Thyroid gland (tissue), 4 donors: ENCODE measurements around the gene LIN52. TPM values are rescaled to one million over a fixed set of nuclear protein-coding genes. Genes with fewer than 3 reads are reported as not detected.

ENCODE experiments used
- DNase-seq, 2 donors: peaks; one replicate each; pipeline ENCODE4 v3.0.0-alpha.2; 2019
- H3K27ac ChIP-seq, 3 donors: fragments of 200-600 bp; sonication (generic); 1 replicate in 2 of 3; 2 replicates in 1 of 3; pipeline ENCODE4 v1.5.1; 2016 to 2019; ENCODE audit warnings: mild to moderate bottlenecking in 1 of 3, moderate library complexity in 1 of 3
- H3K27me3 ChIP-seq: fragments of 200-600 bp; sonication (generic); one replicate; pipeline ENCODE4 v1.5.1; 2019
- H3K36me3 ChIP-seq, 2 donors: fragments of 200-600 bp; sonication (generic); one replicate each; pipeline ENCODE4 v1.5.1; 2016 to 2019
- H3K4me1 ChIP-seq, 2 donors: fragments of 200-600 bp; sonication (generic); one replicate each; pipeline ENCODE4 v1.5.1; 2017 to 2019
- H3K4me3 ChIP-seq, 3 donors: fragments of 200-600 bp; sonication (generic); replicated peaks in 1 of 3; 1 replicate in 2 of 3; 2 replicates in 1 of 3; pipeline ENCODE4 v1.5.1; 2016; ENCODE audit warnings: mild to moderate bottlenecking in 1 of 3
- H3K9me3 ChIP-seq: fragments of 200-600 bp; sonication (generic); one replicate; pipeline ENCODE4 v1.5.1; 2017
- CTCF ChIP-seq, 6 experiments: fragments of 200-600 bp in 3 of 6; fragments of 450-650 bp in 3 of 6; sonication (generic) in 3 of 6; IDR thresholded peaks; one replicate each; pipeline ENCODE4 v1.5.1; 2016 to 2019; ENCODE audit warnings: antibody characterized with exemption in 6 of 6, mild to moderate bottlenecking in 2 of 6, inconsistent platforms in 1 of 6, moderate library complexity in 1 of 6
- POLR2A ChIP-seq, 2 donors: fragments of 450-650 bp; IDR thresholded peaks; one replicate each; pipeline ENCODE4 v1.6.1; 2017; ENCODE audit warnings: antibody characterized with exemption in 2 of 2, mild to moderate bottlenecking in 2 of 2, moderate library complexity in 1 of 2
- WGBS, 2 donors: methylation state at CpG; one replicate each; pipeline ENCODE4 v1.1.5; 2017; 5-methylcytosine and 5-hydroxymethylcytosine counted together
- intact Hi-C: fragments of 100-400 bp; cut with DNase I; formaldehyde crosslinking; loops from one replicate; pipeline ENCODE4 v1.15.1; 2023
- total RNA-seq, 4 donors: library from RNA; depleted of rRNA; stranded (reverse); fragments of >200 nt; gene quantifications; one replicate each; pipeline ENCODE4 v1.2.3, GENCODE V29; 2016

LIN52 gene
- total RNA-seq, 4 donors from 2014 or later, result 5.8 to 12.7 (median 8.1) TPM

- TF ChIP-seq CTCF (IDR thresholded peaks at IDR 0.05) (no peak), POLR2A (IDR thresholded peaks at IDR 0.05) (no peak)
- WGBS, 2 donors, result 66 to 67% methylated on average over 8 of the region's 8 CpGs
- H3K4me1 ChIP-seq, result no peaks in the 10 kb centered on the region
Observed at GRCh38 chr14:74208642-74209041, 123.9 kb downstream of the LIN52 start.

GRCh38 chr14:74211945-74212580, 127.3 kb downstream of the LIN52 start:
- DNase-seq, result no peak
- TF ChIP-seq CTCF (IDR thresholded peaks at IDR 0.05), result no peak
- intact Hi-C loops, result no loop called here
- no peak overlapping the region for H3K4me3 ChIP-seq
- no peak overlapping the region for H3K27ac ChIP-seq
- H3K9me3 ChIP-seq, result no peaks in the 10 kb centered on the region
- no peaks in the 10 kb centered on the region for H3K27me3 ChIP-seq
- H3K36me3 ChIP-seq, result no peaks in the 10 kb centered on the region
- 82 to 86% methylated on average over 6 of the region's 6 CpGs for WGBS, 2 donors
- H3K4me1 ChIP-seq, result no peaks in the 10 kb centered on the region

More at GRCh38 chr14:74208642-74209041, 123.9 kb downstream of the LIN52 start:
- Histone ChIP-seq H3K36me3 (no peaks in the 10 kb centered on the region), H3K4me3 (no peak overlapping the region), H3K9me3 (no peaks in the 10 kb centered on the region), H3K27ac (no peak overlapping the region), H3K27me3 (no peaks in the 10 kb centered on the region)
- no peak for DNase-seq
- intact Hi-C loops, result no loop called here

- 81 to 82% methylated on average over 20 to 21 of the region's 21 CpGs for WGBS, 2 donors
- Histone ChIP-seq H3K9me3 (no peaks in the 10 kb centered on the region), H3K4me3 (no peak overlapping the region), H3K36me3 (no peaks in the 10 kb centered on the region), H3K27ac (no peak overlapping the region), H3K27me3 (no peaks in the 10 kb centered on the region), H3K4me1 (peaks cover 4 to 5% of the 10 kb centered on the region in 2 donors)
- TF ChIP-seq CTCF (IDR thresholded peaks at IDR 0.05), result no peak
- no peak for TF ChIP-seq POLR2A (IDR thresholded peaks at IDR 0.05)
- intact Hi-C loops, result no loop called here
- no peak for DNase-seq
Observed at GRCh38 chr14:74213907-74214803, 129.4 kb downstream of the LIN52 start.

- no peak for DNase-seq
- Histone ChIP-seq H3K4me1 (peaks cover 4 to 5% of the 10 kb centered on the region in 2 donors), H3K9me3 (no peaks in the 10 kb centered on the region), H3K4me3 (no peak overlapping the region), H3K27me3 (no peaks in the 10 kb centered on the region), H3K27ac (no peak overlapping the region), H3K36me3 (no peaks in the 10 kb centered on the region)
- intact Hi-C loops, result no loop called here
- no peak for TF ChIP-seq CTCF (IDR thresholded peaks at IDR 0.05)
- no peak for TF ChIP-seq POLR2A (IDR thresholded peaks at IDR 0.05)
- WGBS, 2 donors, result 86 to 92% methylated on average over 11 of the region's 11 CpGs
Observed at GRCh38 chr14:74216671-74217070, 131.9 kb downstream of the LIN52 start.
